Pulmonary artery endothelial cell (primary cell): Measurements from ENCODE around the gene PRR36. TPM values are rescaled to one million over a fixed set of nuclear protein-coding genes. Genes with fewer than 3 reads are reported as not detected.

Experiments
- DNase-seq: peaks from one replicate; pipeline ENCODE4 v3.0.0-alpha.2; 2011; ENCODE audit warnings: low read depth, low spot score
- total RNA-seq: library from RNA; depleted of rRNA; stranded (reverse); fragments of >200 nt; gene quantifications from 2 replicates; pipeline ENCODE4 v1.2.3, GENCODE V29; 2014

Gene PRR36
- total RNA-seq, 1 donor from 2014 or later, result 0.07 TPM

- no peak for DNase-seq
These were observed 53.6 kb downstream of the PRR36 start for GRCh38 chr19:7820588-7820987.

GRCh38 chr19:7819337-7819736 lies 54.9 kb downstream of the PRR36 start:
- no peak for DNase-seq

GRCh38 chr19:7818806-7819205 lies 55.4 kb downstream of the PRR36 start:
- DNase-seq, result no peak

Other genes with a start within 250 kb of the PRR36 start
- gene XAB2, start 244.8 kb downstream of the PRR36 start, total RNA-seq, result 23.9 and 30.6 TPM in 2 replicates
- gene PET100, start 244.6 kb downstream of the PRR36 start, total RNA-seq, result 19.3 and 28.9 TPM in 2 replicates
- gene PCP2, start 240.7 kb downstream of the PRR36 start, total RNA-seq, result not detected in 2 replicates
- gene STXBP2, start 237.3 kb downstream of the PRR36 start, total RNA-seq, result 29.5 and 30.9 TPM in 2 replicates
- gene RETN, start 205.3 kb downstream of the PRR36 start, total RNA-seq, result not detected in 2 replicates
- not detected in 2 replicates for gene MCEMP1, start 197.3 kb downstream of the PRR36 start, total RNA-seq
- 121 and 191 TPM in 2 replicates for gene TRAPPC5, start 193.6 kb downstream of the PRR36 start, total RNA-seq
- not detected in 2 replicates for gene FCER2, start 172.3 kb downstream of the PRR36 start, total RNA-seq
- gene CLEC4G, start 142.3 kb downstream of the PRR36 start, total RNA-seq, result not detected in 2 replicates
- gene CD209, start 126.9 kb downstream of the PRR36 start, total RNA-seq, result not detected in 2 replicates
- 0.07 and 0.21 TPM in 2 replicates for gene CLEC4M, start 111.1 kb downstream of the PRR36 start, total RNA-seq
- gene EVI5L, start 44.2 kb downstream of the PRR36 start, total RNA-seq, result 11.7 and 13.9 TPM in 2 replicates
- 1.2 and 2.0 TPM in 2 replicates for gene LRRC8E, start 14.1 kb upstream of the PRR36 start, total RNA-seq
- gene MAP2K7, start 29.5 kb upstream of the PRR36 start, total RNA-seq, result 8.8 and 11.6 TPM in 2 replicates
- 0.53 and 0.73 TPM in 2 replicates for gene TGFBR3L, start 40.4 kb upstream of the PRR36 start, total RNA-seq
- gene SNAPC2, start 45.9 kb upstream of the PRR36 start, total RNA-seq, result 15.0 and 20.8 TPM in 2 replicates
- 3.1 and 8.2 TPM in 2 replicates for gene CTXN1, start 51.7 kb upstream of the PRR36 start, total RNA-seq
- gene TIMM44, start 69.3 kb upstream of the PRR36 start, total RNA-seq, result 44.0 and 51.6 TPM in 2 replicates
- gene ELAVL1, start 131.3 kb upstream of the PRR36 start, total RNA-seq, result 65.6 and 90.6 TPM in 2 replicates
- not detected in 2 replicates for gene CCL25, start 178.4 kb upstream of the PRR36 start, total RNA-seq